GM21360 (cell line): ENCODE results near the gene LRMDA.

Experiments
- ATAC-seq: cut with Tn5 transposase; IDR thresholded peaks from one replicate; pipeline ENCODE4 v1.9.1; 2021; ENCODE audit warnings: mild to moderate bottlenecking, moderate library complexity; ENCODE audit not compliant: unreplicated experiment

LRMDA gene

GRCh38 chr10:75531571-75532031 is 100.2 kb downstream of the LRMDA start:
- no peak for ATAC-seq

- no peak for ATAC-seq
Measured at GRCh38 chr10:75532253-75532924, 101.0 kb downstream of the LRMDA start.

- no peak for ATAC-seq
Measured at GRCh38 chr10:75538144-75538543, 106.7 kb downstream of the LRMDA start.

- ATAC-seq: no peak
Measured at GRCh38 chr10:75538765-75539164, 107.3 kb downstream of the LRMDA start.

GRCh38 chr10:75540357-75540966 is 109.0 kb downstream of the LRMDA start:
- ATAC-seq: no peak

GRCh38 chr10:75540981-75541380 is 109.6 kb downstream of the LRMDA start:
- ATAC-seq: no peak

GRCh38 chr10:75541411-75541810 is 110.0 kb downstream of the LRMDA start:
- ATAC-seq: no peak

- no peak for ATAC-seq
Measured at GRCh38 chr10:75542084-75542483, 110.7 kb downstream of the LRMDA start.

GRCh38 chr10:75542906-75543305 is 111.5 kb downstream of the LRMDA start:
- ATAC-seq: no peak

GRCh38 chr10:75544386-75544785 is 113.0 kb downstream of the LRMDA start:
- no peak for ATAC-seq

- no peak for ATAC-seq
Measured at GRCh38 chr10:75544993-75545706, 113.7 kb downstream of the LRMDA start.

- ATAC-seq: no peak
Measured at GRCh38 chr10:75546004-75546403, 114.6 kb downstream of the LRMDA start.

GRCh38 chr10:75547391-75548298 is 116.2 kb downstream of the LRMDA start:
- ATAC-seq: no peak

GRCh38 chr10:75548356-75548755 is 116.9 kb downstream of the LRMDA start:
- no peak for ATAC-seq

- ATAC-seq: no peak
Measured at GRCh38 chr10:75550191-75550590, 118.8 kb downstream of the LRMDA start.

- ATAC-seq: no peak
Measured at GRCh38 chr10:75552171-75552570, 120.7 kb downstream of the LRMDA start.

- no peak for ATAC-seq
Measured at GRCh38 chr10:75553550-75553949, 122.1 kb downstream of the LRMDA start.

GRCh38 chr10:75555323-75555722 is 123.9 kb downstream of the LRMDA start:
- ATAC-seq: no peak

GRCh38 chr10:75556320-75556719 is 124.9 kb downstream of the LRMDA start:
- ATAC-seq: no peak

GRCh38 chr10:75565286-75566251 is 134.1 kb downstream of the LRMDA start:
- no peak for ATAC-seq
